HG03520 (cell line): ENCODE measurements around the gene TTC23.
"Not testable (repeated sequence)": the region's sequence is repeated elsewhere in the genome, so short reads cannot be mapped to it uniquely, and the experiment has no call there.

ENCODE experiments used
- ATAC-seq: cut with Tn5 transposase; IDR thresholded peaks from one replicate; pipeline ENCODE4 v1.9.1; 2021; ENCODE audit warnings: mild to moderate bottlenecking, moderate library complexity; ENCODE audit not compliant: unreplicated experiment

TTC23 gene

GRCh38 chr15:99250494-99250856 lies 1.1 kb upstream of the TTC23 start:
- ATAC-seq, result no peak

GRCh38 chr15:99250001-99250400 lies 620 bp upstream of the TTC23 start:
- ATAC-seq, result no peak

GRCh38 chr15:99248000-99248715 lies 1.2 kb downstream of the TTC23 start:
- ATAC-seq, result no peak

DNA sequence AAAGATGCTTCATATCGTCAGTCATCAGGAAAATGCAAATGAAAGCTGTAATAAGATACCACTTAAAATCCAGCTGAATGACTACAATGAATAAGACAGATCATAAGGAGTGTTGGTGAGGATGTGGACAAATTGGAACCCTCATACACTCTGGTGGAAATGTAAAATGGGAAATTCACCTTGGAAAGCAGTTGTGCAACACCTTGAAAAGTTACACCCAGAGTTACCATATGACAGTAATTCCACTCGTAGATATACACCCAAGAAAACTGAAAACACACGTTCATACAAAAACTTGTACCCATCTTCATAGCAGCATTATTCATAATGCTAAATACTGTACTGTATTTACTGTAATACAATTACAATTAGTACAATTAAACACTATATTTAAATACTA lies 2.3 kb downstream of the TTC23 start:
- no peak for ATAC-seq

- no peak for ATAC-seq
Observed at GRCh38 chr15:99244306-99244705, 5.1 kb downstream of the TTC23 start.

- no peak for ATAC-seq
Observed at GRCh38 chr15:99241752-99242151, 7.6 kb downstream of the TTC23 start.

GRCh38 chr15:99239545-99240198 lies 9.7 kb downstream of the TTC23 start:
- peak; percentile 98 for ATAC-seq

DNA sequence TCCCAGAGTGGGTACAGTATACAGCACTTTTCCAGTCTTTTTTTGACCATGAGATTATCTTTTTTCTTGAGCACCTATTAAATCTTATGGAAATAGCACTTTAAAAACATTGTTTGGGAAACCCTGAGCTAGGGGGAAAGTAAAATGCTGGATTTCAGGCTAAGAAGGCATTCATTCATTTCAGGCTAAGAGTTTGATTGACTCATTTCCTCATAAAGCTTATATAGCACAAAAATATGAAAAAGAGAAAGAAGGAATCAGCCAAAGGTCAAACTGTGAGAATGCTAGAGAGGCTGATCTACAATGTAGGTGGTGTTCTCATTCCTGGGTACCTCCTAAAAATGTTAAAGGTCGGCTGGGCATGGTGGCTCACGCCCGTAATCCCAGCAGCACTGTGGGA lies 10.5 kb downstream of the TTC23 start:
- ATAC-seq, result no peak

GRCh38 chr15:99234160-99234559 lies 15.2 kb downstream of the TTC23 start:
- not testable (repeated sequence) for ATAC-seq

- no peak for ATAC-seq
Observed at GRCh38 chr15:99232740-99233139, 16.6 kb downstream of the TTC23 start.

DNA sequence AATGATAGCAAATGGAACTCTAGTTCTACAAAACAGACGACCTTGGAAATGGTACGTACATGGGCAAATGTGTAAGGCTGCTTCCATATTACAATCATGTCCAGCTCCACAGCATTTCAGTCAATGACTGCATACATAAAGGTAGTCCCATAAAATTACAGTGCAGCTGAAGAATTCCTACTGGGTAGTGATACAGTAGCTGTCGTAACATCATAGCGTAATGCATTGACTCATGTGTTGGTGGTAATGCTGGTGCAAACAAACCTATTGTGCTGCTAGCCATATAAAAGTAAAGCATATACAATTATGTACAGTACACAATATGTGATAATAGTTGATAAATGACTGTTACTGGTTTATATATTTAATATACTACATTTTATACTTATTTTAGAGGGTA lies 18.5 kb downstream of the TTC23 start:
- ATAC-seq, result no peak

- ATAC-seq, result no peak
Observed at GRCh38 chr15:99228120-99228770, 21.1 kb downstream of the TTC23 start.

DNA sequence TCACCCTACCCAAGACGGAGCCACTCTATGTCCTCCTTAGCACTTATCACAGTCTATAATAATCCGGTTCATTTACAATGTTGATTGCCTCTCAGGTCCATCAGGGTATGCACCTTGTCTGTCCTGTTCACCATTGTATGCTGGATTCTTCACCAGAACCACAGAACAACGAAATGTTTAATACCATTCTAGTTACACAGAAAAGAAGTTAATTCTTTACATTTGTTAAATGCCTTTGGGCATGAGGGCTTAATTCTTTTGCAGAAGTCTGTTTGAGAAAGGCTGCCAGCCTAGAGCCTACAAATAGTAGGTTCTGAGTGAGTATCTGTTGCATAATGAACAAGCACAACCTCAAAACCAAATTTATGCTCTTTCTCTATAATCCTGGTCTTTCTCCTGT lies 22.6 kb downstream of the TTC23 start:
- no peak for ATAC-seq

DNA sequence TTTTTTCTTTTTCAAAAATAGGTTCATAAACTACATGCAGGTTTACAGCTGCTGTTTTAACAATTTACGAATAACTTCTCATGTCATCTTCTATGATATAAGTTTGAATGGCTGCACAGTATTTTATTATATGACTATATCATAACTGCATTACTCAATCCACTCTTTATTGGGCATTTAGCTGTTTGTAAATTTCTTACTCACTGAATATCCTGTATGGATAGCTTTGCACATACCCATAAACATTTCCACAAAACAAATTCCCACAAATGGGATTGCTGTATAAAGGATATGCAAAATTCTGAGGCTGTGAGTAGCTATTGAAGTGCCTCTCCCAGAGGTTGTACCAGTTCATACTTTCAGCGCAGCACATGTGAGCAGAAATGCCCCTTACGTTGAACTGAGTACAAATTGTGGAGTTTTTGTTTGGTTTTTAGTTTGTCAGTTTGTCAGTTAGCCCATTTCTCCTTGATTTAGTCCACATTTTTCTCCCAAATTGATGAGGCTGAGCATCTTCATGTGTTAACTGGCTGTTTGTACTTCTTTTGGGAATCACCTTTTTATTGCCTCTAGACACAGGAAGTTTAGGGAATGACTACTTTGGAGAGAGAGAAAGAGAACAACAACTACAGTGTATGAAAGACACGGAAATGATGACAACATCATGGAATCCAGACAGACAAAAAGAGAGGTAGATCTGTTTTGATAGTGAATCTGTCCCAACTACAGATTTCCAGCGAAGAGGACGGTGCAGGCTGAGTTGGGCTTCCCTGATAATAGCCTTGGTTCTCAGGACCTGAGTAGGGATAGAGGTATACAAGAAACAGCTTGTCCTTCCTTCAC lies 24.8 kb downstream of the TTC23 start:
- no peak for ATAC-seq

DNA sequence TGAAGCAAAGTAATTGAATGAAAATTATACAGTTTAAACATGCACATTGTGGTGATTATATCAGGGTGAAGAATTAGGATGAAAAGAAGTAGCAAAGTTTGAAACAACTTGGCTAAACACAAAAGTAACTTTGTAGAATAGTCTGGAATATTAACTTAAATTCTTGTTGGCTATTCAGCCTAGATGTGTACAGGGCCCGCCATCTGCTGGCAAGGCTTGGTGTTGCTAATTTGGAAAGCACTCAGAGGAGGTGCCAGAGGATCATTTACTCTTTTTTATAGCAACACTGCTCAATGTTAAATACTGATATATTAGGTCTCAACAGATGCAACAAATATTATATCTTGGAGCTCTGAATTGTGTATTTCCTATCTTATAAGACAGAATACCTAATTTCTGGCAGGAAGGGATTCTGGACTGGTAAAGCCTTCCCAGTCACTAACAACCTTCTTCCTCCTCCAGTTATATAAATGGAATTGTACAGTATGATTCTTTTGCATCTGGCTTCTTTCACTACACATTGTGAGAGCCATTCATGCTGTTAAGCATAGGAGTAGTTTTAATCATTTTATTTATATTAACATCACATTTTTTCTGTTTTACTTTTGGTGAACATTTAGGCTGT lies 36.1 kb downstream of the TTC23 start:
- ATAC-seq, result no peak

DNA sequence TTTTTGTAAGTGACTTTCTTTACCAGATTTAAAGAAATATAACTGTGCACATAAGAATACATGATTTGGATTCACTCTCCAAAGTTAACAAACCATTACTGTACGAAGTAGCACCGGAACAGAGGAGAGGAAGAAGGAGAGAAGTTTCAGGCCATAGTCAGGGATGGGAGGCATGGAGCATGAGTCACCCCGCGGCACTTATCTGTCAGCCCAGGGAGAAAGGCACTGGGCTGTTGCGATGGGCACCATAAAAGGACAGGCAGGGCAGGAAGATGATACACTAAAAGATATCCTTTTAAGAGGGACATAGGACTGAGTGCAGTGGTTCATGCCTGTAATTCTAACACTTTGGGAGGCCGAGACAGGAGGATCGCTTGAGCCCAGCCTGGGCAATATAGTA lies 37.0 kb downstream of the TTC23 start:
- no peak for ATAC-seq

- ATAC-seq, result no peak
Observed at GRCh38 chr15:99211926-99212325, 37.5 kb downstream of the TTC23 start.

DNA sequence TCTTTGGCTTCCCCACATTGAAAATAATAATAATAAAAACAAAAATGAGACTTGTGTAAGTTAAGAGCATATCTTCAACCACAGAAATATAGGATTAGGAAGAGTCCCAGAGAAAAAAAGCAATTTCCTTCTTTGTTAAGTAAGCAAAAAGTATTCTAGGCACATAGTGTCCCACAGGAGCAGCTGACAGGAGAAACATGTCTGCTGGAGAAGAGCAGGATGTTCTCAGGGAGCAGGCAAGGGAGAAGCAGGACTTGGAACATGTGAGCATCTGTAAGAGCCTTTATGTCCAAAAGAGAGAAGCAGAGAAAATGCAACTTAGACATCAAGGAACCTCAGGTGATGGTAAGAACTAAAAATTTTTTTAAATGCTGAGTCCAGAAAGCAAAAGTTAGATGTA lies 39.0 kb downstream of the TTC23 start:
- no peak for ATAC-seq

GRCh38 chr15:99209326-99209725 lies 40.1 kb downstream of the TTC23 start:
- no peak for ATAC-seq

- ATAC-seq, result no peak
Observed at GRCh38 chr15:99207672-99208071, 41.7 kb downstream of the TTC23 start.

GRCh38 chr15:99202176-99202552 lies 47.2 kb downstream of the TTC23 start:
- no peak for ATAC-seq
